Muscle of back (tissue), 10 donors: ENCODE results near the gene HNRNPL. TPM values are rescaled to one million over a fixed set of nuclear protein-coding genes. Genes with fewer than 3 reads are reported as not detected.

Experiments used
- polyA plus RNA-seq, 10 donors: library from polyadenylated mRNA; unstranded; fragments of 120-200 nt; gene quantifications; one replicate each; pipeline ENCODE4 v1.2.1, GENCODE V29; 2013; ENCODE audit not compliant: insufficient read length in 10 of 10

HNRNPL gene
- polyA plus RNA-seq, 10 donors: 240 to 346 (median 278) TPM

Other genes starting within 250 kb of the HNRNPL start
- 10 to 100 TPM in 4 of 10 donors, 1 to 10 TPM in 6; 2.7 to 19.2 (median 9.1) TPM for gene MAP4K1, start 232.0 kb downstream of the HNRNPL start, polyA plus RNA-seq
- gene EIF3K, start 230.8 kb downstream of the HNRNPL start, polyA plus RNA-seq: 100 to 1,000 TPM; 343 to 391 (median 353) TPM
- 100 to 1,000 TPM; 173 to 278 (median 195) TPM for gene ACTN4, start 202.3 kb downstream of the HNRNPL start, polyA plus RNA-seq
- gene CAPN12, start 105.5 kb downstream of the HNRNPL start, polyA plus RNA-seq: 1 to 10 TPM in 4 of 10 donors, under 1 TPM in 6; 0.71 to 2.2 (median 0.94) TPM
- 10 to 100 TPM in 1 of 10 donors, 1 to 10 TPM in 1, under 1 TPM in 6, not detected in 2; 0.49 to 35.7 (median 0.60) TPM for gene LGALS7, start 76.5 kb downstream of the HNRNPL start, polyA plus RNA-seq
- gene LGALS7B, start 60.8 kb downstream of the HNRNPL start, polyA plus RNA-seq: 10 to 100 TPM in 2 of 10 donors, 1 to 10 TPM in 2, under 1 TPM in 4, not detected in 2; 0.46 to 90.7 (median 1.1) TPM
- gene LGALS4, start 37.0 kb downstream of the HNRNPL start, polyA plus RNA-seq: 1 to 10 TPM in 4 of 10 donors, under 1 TPM in 6; 0.45 to 2.7 (median 0.90) TPM
- 100 to 1,000 TPM in 8 of 10 donors, 10 to 100 TPM in 2; 90.8 to 164 (median 109) TPM for gene ECH1, start 18.2 kb downstream of the HNRNPL start, polyA plus RNA-seq
- gene RINL, start 28.3 kb upstream of the HNRNPL start, polyA plus RNA-seq: 10 to 100 TPM in 5 of 10 donors, 1 to 10 TPM in 5; 7.3 to 12.5 (median 9.9) TPM
- gene SIRT2, start 49.6 kb upstream of the HNRNPL start, polyA plus RNA-seq: 100 to 1,000 TPM in 5 of 10 donors, 10 to 100 TPM in 5; 80.9 to 129 (median 97.4) TPM
- 10 to 100 TPM in 1 of 10 donors, 1 to 10 TPM in 9; 6.9 to 10.0 (median 8.5) TPM for gene NFKBIB, start 50.0 kb upstream of the HNRNPL start, polyA plus RNA-seq
- 10 to 100 TPM in 1 of 10 donors, 1 to 10 TPM in 9; 3.6 to 10.0 (median 6.2) TPM for gene CCER2, start 62.2 kb upstream of the HNRNPL start, polyA plus RNA-seq
- 10 to 100 TPM; 19.6 to 35.4 (median 23.6) TPM for gene SARS2, start 80.8 kb upstream of the HNRNPL start, polyA plus RNA-seq
- 10 to 100 TPM; 11.3 to 23.2 (median 17.0) TPM for gene MRPS12, start 81.0 kb upstream of the HNRNPL start, polyA plus RNA-seq
- 10 to 100 TPM; 20.9 to 32.8 (median 24.7) TPM for gene FBXO17, start 125.8 kb upstream of the HNRNPL start, polyA plus RNA-seq
- 1 to 10 TPM; 1.3 to 4.7 (median 2.3) TPM for gene FBXO27, start 182.6 kb upstream of the HNRNPL start, polyA plus RNA-seq
- gene ACP7, start 234.4 kb upstream of the HNRNPL start, polyA plus RNA-seq: under 1 TPM in 8 of 10 donors, not detected in 2; 0.08 to 0.23 (median 0.13) TPM